Measurements from ENCODE around the gene DGLUCY. TPM values are rescaled to one million over a fixed set of nuclear protein-coding genes. Genes with fewer than 3 reads are reported as not detected.

Gene DGLUCY
- total RNA-seq, 2 donors from 2014 or later: 88.0 to 148 TPM

DNA sequence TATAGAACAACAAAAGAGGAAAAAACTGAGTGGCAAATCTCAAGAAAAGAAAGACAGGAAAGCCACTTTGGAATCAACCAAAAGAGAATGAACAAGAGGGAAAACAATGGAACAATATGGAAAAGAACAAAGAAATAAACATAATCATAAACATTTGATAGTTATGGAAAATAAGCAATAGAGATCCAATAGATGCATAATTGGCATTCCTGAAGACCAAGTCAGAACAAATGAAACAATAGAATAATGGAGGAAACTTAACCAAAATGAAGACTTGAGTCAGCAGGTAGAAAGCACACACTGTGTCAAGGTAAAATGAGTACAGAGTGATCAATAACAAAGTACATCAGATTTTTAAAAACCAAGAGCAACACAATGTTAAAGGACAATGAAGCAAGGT, 43.3 kb upstream of the DGLUCY start:
- Histone ChIP-seq H3K27ac (no peak overlapping the region), H3K9me3 (no peaks in the 10 kb centered on the region), H3K4me1 (replicated peaks) (no peaks in the 10 kb centered on the region), H3K27me3 (replicated peaks; ENCODE audit: insufficient read depth) (no peaks in the 10 kb centered on the region), H3K4me3 (no peak overlapping the region), H3K36me3 (no peaks in the 10 kb centered on the region)
- TF ChIP-seq, protein P1, sequence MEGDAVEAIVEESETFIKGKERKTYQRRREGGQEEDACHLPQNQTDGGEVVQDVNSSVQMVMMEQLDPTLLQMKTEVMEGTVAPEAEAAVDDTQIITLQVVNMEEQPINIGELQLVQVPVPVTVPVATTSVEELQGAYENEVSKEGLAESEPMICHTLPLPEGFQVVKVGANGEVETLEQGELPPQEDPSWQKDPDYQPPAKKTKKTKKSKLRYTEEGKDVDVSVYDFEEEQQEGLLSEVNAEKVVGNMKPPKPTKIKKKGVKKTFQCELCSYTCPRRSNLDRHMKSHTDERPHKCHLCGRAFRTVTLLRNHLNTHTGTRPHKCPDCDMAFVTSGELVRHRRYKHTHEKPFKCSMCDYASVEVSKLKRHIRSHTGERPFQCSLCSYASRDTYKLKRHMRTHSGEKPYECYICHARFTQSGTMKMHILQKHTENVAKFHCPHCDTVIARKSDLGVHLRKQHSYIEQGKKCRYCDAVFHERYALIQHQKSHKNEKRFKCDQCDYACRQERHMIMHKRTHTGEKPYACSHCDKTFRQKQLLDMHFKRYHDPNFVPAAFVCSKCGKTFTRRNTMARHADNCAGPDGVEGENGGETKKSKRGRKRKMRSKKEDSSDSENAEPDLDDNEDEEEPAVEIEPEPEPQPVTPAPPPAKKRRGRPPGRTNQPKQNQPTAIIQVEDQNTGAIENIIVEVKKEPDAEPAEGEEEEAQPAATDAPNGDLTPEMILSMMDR (IDR thresholded peaks at IDR 0.05): no peak
- no peak for TF ChIP-seq POLR2A (IDR thresholded peaks at IDR 0.05)
- no peak for TF ChIP-seq POLR2AphosphoS5 (IDR thresholded peaks at IDR 0.05)
- no peak for DNase-seq (ENCODE audit: low spot score)
- intact Hi-C loops (cut with DNase I): no loop called here

DNA sequence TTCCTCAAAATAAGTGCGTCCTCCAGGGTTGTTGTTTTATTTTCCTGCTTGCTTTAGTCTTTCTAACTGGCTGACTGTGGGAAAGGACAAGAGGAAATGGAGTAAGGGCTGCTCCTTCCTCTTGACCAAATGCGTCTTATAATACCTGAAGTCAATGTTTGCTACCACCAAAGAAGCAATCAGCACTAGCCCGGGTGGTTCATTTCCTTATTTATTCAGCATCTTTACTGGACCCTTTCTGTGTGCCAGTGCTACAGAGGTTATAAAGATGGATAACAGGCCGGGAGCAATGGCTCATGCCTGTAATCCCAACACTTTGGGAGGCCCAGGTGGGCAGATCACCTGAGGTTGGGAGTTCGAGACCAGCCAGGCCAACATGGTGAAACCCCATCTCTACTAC, 38.3 kb upstream of the DGLUCY start:
- TF ChIP-seq, protein P1 (IDR thresholded peaks at IDR 0.05): no peak
- TF ChIP-seq POLR2A (IDR thresholded peaks at IDR 0.05) (no peak), POLR2AphosphoS5 (IDR thresholded peaks at IDR 0.05) (no peak)
- H3K27me3 ChIP-seq (replicated peaks; ENCODE audit: insufficient read depth): no peaks in the 10 kb centered on the region
- DNase-seq (ENCODE audit: low spot score): no peak
- H3K27ac ChIP-seq: no peak overlapping the region
- 75% methylated on average over 5 of the region's 5 CpGs for WGBS
- H3K4me1 ChIP-seq (replicated peaks): no peaks in the 10 kb centered on the region
- no peak overlapping the region for H3K4me3 ChIP-seq
- no peaks in the 10 kb centered on the region for H3K36me3 ChIP-seq
- intact Hi-C loops (cut with DNase I): no loop called here
- no peaks in the 10 kb centered on the region for H3K9me3 ChIP-seq

- Histone ChIP-seq H3K9me3 (no peaks in the 10 kb centered on the region), H3K4me3 (no peak overlapping the region), H3K27ac (no peak overlapping the region), H3K36me3 (no peaks in the 10 kb centered on the region), H3K27me3 (replicated peaks; ENCODE audit: insufficient read depth) (no peaks in the 10 kb centered on the region), H3K4me1 (replicated peaks) (no peaks in the 10 kb centered on the region)
- TF ChIP-seq POLR2A (IDR thresholded peaks at IDR 0.05): no peak
- TF ChIP-seq, protein P1 (IDR thresholded peaks at IDR 0.05): no peak
- TF ChIP-seq POLR2AphosphoS5 (IDR thresholded peaks at IDR 0.05): no peak
- no peak for DNase-seq (ENCODE audit: low spot score)
- 95% methylated on average over 9 of the region's 9 CpGs for WGBS
- intact Hi-C loops (cut with DNase I): no loop called here
These were observed 35.7 kb upstream of the DGLUCY start for GRCh38 chr14:91078095-91078737.

- DNase-seq (ENCODE audit: low spot score): no peak
- no peak for TF ChIP-seq POLR2A (IDR thresholded peaks at IDR 0.05)
- TF ChIP-seq, protein P1 (IDR thresholded peaks at IDR 0.05): no peak
- TF ChIP-seq POLR2AphosphoS5 (IDR thresholded peaks at IDR 0.05): no peak
- H3K36me3 ChIP-seq: no peaks in the 10 kb centered on the region
- intact Hi-C loops (cut with DNase I): no loop called here
- H3K4me1 ChIP-seq (replicated peaks): no peaks in the 10 kb centered on the region
- no peaks in the 10 kb centered on the region for H3K27me3 ChIP-seq (replicated peaks; ENCODE audit: insufficient read depth)
- WGBS: 94% methylated on average over 6 of the region's 6 CpGs
- no peak overlapping the region for H3K27ac ChIP-seq
- H3K4me3 ChIP-seq: no peak overlapping the region
- H3K9me3 ChIP-seq: no peaks in the 10 kb centered on the region
These were observed 33.8 kb upstream of the DGLUCY start for GRCh38 chr14:91080071-91080470.

- DNase-seq (ENCODE audit: low spot score): no peak
- intact Hi-C loops (cut with DNase I): no loop called here
These were observed 31.6 kb upstream of the DGLUCY start for GRCh38 chr14:91082282-91082681.

More at GRCh38 chr14:91082282-91082681, 31.6 kb upstream of the DGLUCY start:
- Histone ChIP-seq H3K36me3 (no peaks in the 10 kb centered on the region), H3K9me3 (no peaks in the 10 kb centered on the region), H3K27me3 (replicated peaks; ENCODE audit: insufficient read depth) (no peaks in the 10 kb centered on the region), H3K27ac (no peak overlapping the region), H3K4me3 (no peak overlapping the region), H3K4me1 (replicated peaks) (no peaks in the 10 kb centered on the region)
- 89% methylated on average over 3 of the region's 3 CpGs for WGBS
- TF ChIP-seq POLR2AphosphoS5 (IDR thresholded peaks at IDR 0.05) (no peak), POLR2A (IDR thresholded peaks at IDR 0.05) (no peak)
- TF ChIP-seq, protein P1 (IDR thresholded peaks at IDR 0.05): no peak

Data from prostate gland (tissue), 2 donors.